HCT116 (cell line): ENCODE data around the gene MARCKSL1.

Experiments used
- RAD21 ChIP-seq: IDR thresholded peaks from 2 replicates; pipeline ENCODE4 v1.6.1; 2012; ENCODE audit warnings: low read depth, mild to moderate bottlenecking
- ZFX ChIP-seq: fragments of 450-650 bp; IDR thresholded peaks from 2 replicates; pipeline ENCODE4 v1.6.1; 2017
- ZNF274 ChIP-seq: fragments of 200-500 bp; sonication (Bioruptor generic); IDR thresholded peaks from 2 replicates; pipeline ENCODE4 v1.6.1; 2014; ENCODE audit warnings: mild to moderate bottlenecking, low read depth, low read length, inconsistent platforms
- TF ChIP-seq, protein P1 (sequence below), 3 experiments: fragments of 200-600 bp in 1 of 3; sonication (generic) in 1 of 3; IDR thresholded peaks in 2 of 3; conservative IDR thresholded peaks in 1 of 3; 2 replicates each; pipeline ENCODE4 v1.5.1; 2012 to 2017; ENCODE audit warnings: low read depth in 2 of 3, low read length in 2 of 3, antibody characterized with exemption in 1 of 3, borderline replicate concordance in 1 of 3, control low read depth in 1 of 3, mild to moderate bottlenecking in 1 of 3, mixed read lengths in 1 of 3, mixed run types in 1 of 3, moderate library complexity in 1 of 3; ENCODE audit not compliant: insufficient read depth in 1 of 3

DNA sequence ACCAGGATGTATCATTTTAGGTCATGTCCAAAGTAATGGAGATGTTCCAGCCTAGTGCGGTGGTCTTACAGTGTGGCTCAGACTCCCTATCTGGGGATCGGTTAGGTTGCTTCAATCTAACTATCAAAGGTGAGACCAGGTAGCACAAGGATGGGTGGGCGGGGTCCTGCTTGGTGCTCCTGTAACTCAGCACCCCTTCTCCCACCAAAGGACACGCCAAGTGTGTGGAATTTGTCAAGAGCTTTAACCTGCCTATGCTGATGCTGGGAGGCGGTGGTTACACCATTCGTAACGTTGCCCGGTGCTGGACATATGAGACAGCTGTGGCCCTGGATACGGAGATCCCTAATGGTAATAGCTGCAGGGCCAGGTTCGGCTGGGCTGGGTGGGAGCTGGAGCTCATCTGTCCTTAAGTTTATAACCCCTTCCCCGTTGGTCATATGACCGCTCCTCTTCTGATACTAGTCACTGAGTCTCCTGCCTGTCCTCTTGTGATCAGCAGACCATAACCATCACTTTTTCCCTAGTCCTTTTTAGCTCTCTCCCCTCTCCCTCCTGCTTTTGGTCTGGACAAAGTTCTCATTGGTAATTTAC is 5.4 kb downstream of the MARCKSL1 start:
- TF ChIP-seq RAD21 (no peak), ZNF274 (no peak), ZFX (no peak)
- TF ChIP-seq, protein P1, sequence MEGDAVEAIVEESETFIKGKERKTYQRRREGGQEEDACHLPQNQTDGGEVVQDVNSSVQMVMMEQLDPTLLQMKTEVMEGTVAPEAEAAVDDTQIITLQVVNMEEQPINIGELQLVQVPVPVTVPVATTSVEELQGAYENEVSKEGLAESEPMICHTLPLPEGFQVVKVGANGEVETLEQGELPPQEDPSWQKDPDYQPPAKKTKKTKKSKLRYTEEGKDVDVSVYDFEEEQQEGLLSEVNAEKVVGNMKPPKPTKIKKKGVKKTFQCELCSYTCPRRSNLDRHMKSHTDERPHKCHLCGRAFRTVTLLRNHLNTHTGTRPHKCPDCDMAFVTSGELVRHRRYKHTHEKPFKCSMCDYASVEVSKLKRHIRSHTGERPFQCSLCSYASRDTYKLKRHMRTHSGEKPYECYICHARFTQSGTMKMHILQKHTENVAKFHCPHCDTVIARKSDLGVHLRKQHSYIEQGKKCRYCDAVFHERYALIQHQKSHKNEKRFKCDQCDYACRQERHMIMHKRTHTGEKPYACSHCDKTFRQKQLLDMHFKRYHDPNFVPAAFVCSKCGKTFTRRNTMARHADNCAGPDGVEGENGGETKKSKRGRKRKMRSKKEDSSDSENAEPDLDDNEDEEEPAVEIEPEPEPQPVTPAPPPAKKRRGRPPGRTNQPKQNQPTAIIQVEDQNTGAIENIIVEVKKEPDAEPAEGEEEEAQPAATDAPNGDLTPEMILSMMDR (IDR thresholded peaks at IDR 0.05 in 2 of 3, conservative IDR thresholded peaks at IDR 0.05 in 1 of 3; ENCODE audit: borderline replicate concordance in 1 of 3, insufficient read depth in 1 of 3, low read depth in 2 of 3, low read length in 2 of 3), result no peak
